Neuronal stem cell (in vitro differentiated cells): Measurements from ENCODE around the gene ANXA7.

Experiments
- DNase-seq: peaks from one replicate; pipeline ENCODE4 v3.0.0-alpha.2; 2013; ENCODE audit warnings: low spot score
- H2AFZ ChIP-seq: one replicate; pipeline ENCODE4 v1.6.1; 2013; ENCODE audit warnings: mild to moderate bottlenecking, low read length, inconsistent platforms
- H2AK5ac ChIP-seq: 2 replicates; pipeline ENCODE4 v1.6.1; 2013; ENCODE audit warnings: low read depth, mild to moderate bottlenecking, inconsistent platforms, low read length, moderate library complexity, mixed read lengths
- H2BK120ac ChIP-seq: 2 replicates; pipeline ENCODE4 v1.6.1; 2013; ENCODE audit warnings: low read depth, mild to moderate bottlenecking, inconsistent platforms, low read length, moderate library complexity, mixed read lengths
- H2BK12ac ChIP-seq: one replicate; pipeline ENCODE4 v1.6.1; 2013; ENCODE audit warnings: low read length, inconsistent platforms
- H2BK15ac ChIP-seq: 2 replicates; pipeline ENCODE4 v1.6.1; 2013; ENCODE audit warnings: mild to moderate bottlenecking, low read length, inconsistent platforms, mixed read lengths
- H2BK5ac ChIP-seq: one replicate; pipeline ENCODE4 v1.6.1; 2013; ENCODE audit warnings: inconsistent platforms, mild to moderate bottlenecking, low read length, moderate library complexity
- H3K14ac ChIP-seq: one replicate; pipeline ENCODE4 v1.6.1; 2013; ENCODE audit warnings: low read length, inconsistent platforms
- H3K18ac ChIP-seq: 2 replicates; pipeline ENCODE4 v1.6.1; 2013; ENCODE audit warnings: low read length, inconsistent platforms
- H3K23ac ChIP-seq: 2 replicates; pipeline ENCODE4 v1.6.1; 2013; ENCODE audit warnings: low read depth, mild to moderate bottlenecking, mixed read lengths, low read length, inconsistent platforms; ENCODE audit not compliant: poor library complexity
- H3K27ac ChIP-seq: replicated peaks from 3 replicates; pipeline ENCODE4 v1.5.1; 2013; ENCODE audit warnings: low read length, inconsistent platforms
- H3K27me3 ChIP-seq, 3 experiments: 2 replicates each; pipeline ENCODE4 v1.6.1; 2013; ENCODE audit warnings: low read length in 3 of 3, mild to moderate bottlenecking in 2 of 3, inconsistent platforms in 1 of 3, low read depth in 1 of 3, mixed read lengths in 1 of 3, moderate library complexity in 1 of 3; ENCODE audit not compliant: control insufficient read depth in 3 of 3, insufficient read depth in 3 of 3
- H3K36me3 ChIP-seq, 2 donors: replicated peaks in 1 of 2; 2 replicates each; pipeline ENCODE4 v1.6.1; 2013; ENCODE audit warnings: low read length in 2 of 2; ENCODE audit not compliant: control insufficient read depth in 2 of 2, insufficient read depth in 2 of 2
- H3K4ac ChIP-seq: 2 replicates; pipeline ENCODE4 v1.6.1; 2013; ENCODE audit warnings: inconsistent platforms, mild to moderate bottlenecking, low read length, moderate library complexity
- H3K4me1 ChIP-seq, 2 donors: 1 replicate in 1 of 2; 2 replicates in 1 of 2; pipeline ENCODE4 v1.6.1; 2013; ENCODE audit warnings: low read length in 2 of 2, low read depth in 1 of 2; ENCODE audit not compliant: control insufficient read depth in 2 of 2, insufficient read depth in 1 of 2
- H3K4me2 ChIP-seq: one replicate; pipeline ENCODE4 v1.6.1; 2013; ENCODE audit warnings: mild to moderate bottlenecking, low read length, inconsistent platforms; ENCODE audit not compliant: insufficient read depth, poor library complexity, severe bottlenecking
- H3K4me3 ChIP-seq, 2 donors: 2 replicates each; pipeline ENCODE4 v1.5.1; 2013; ENCODE audit warnings: low read length in 2 of 2, mild to moderate bottlenecking in 2 of 2, inconsistent platforms in 1 of 2, moderate library complexity in 1 of 2
- H3K79me1 ChIP-seq: one replicate; pipeline ENCODE4 v1.6.1; 2013; ENCODE audit warnings: low read depth, mild to moderate bottlenecking, inconsistent platforms, low read length, moderate library complexity
- H3K9ac ChIP-seq: one replicate; pipeline ENCODE4 v1.6.1; 2013; ENCODE audit warnings: mild to moderate bottlenecking, low read depth, low read length, inconsistent platforms; ENCODE audit not compliant: poor library complexity
- H3K9me3 ChIP-seq, 2 donors: replicated peaks in 1 of 2; 2 replicates each; pipeline versions ENCODE3 to v1.6.1; 2013; ENCODE audit warnings: low read length in 2 of 2, mild to moderate bottlenecking in 2 of 2, inconsistent platforms in 1 of 2, low read depth in 1 of 2, mixed read lengths in 1 of 2, moderate library complexity in 1 of 2; ENCODE audit not compliant: control insufficient read depth in 2 of 2, insufficient read depth in 1 of 2
- H4K8ac ChIP-seq: one replicate; pipeline ENCODE4 v1.6.1; 2013; ENCODE audit warnings: low read depth, mild to moderate bottlenecking, inconsistent platforms, low read length, moderate library complexity
- H4K91ac ChIP-seq: one replicate; pipeline ENCODE4 v1.6.1; 2013; ENCODE audit warnings: low read length, low read depth, mild to moderate bottlenecking, inconsistent platforms; ENCODE audit not compliant: poor library complexity
- WGBS, 2 donors: extraction: QIAGEN DNeasy Blood & Tissue Kit; methylation state at CpG; one replicate each; pipeline ENCODE4 v1.1.7; 2013; ENCODE audit warnings: missing lambda C conversion rate in 2 of 2, mixed read lengths in 1 of 2; ENCODE audit not compliant: insufficient read length in 2 of 2, insufficient replicate concordance in 1 of 2; ENCODE audit errors: extremely low coverage in 2 of 2; 5-methylcytosine and 5-hydroxymethylcytosine counted together

The ANXA7 gene

DNA sequence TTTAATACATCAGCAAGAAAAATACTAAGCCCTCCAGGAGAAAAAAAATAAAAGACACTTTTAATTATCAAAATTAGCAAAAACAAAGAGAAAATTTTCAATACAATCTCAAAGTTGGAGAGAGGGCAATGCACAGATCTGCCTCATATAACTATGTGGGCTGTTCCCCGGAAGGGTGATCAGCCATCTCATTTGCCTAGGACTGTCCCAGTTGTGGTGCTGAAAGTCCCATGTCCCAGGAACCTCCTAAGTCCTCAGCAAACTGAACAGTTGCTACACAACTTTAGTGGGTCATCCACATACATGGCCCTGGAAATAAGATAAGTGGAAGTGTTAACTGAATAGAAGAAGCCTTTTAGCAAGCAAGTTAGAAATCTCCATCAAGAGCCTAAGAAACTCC lies 69.6 kb downstream of the ANXA7 start:
- DNase-seq, result no peak
- Histone ChIP-seq H2BK12ac (no peak overlapping the region), H3K9ac (no peak overlapping the region), H2BK15ac (no peak overlapping the region), H3K4me1 (no peaks in the 10 kb centered on the region), H3K36me3 (no peaks in the 10 kb centered on the region), H3K4ac (no peak overlapping the region), H2AFZ (no peak overlapping the region), H3K18ac (no peak overlapping the region), H4K91ac (no peak overlapping the region), H3K27me3 (no peaks in the 10 kb centered on the region), H2AK5ac (no peak overlapping the region), H3K9me3 (no peaks in the 10 kb centered on the region), H3K79me1 (no peaks in the 10 kb centered on the region), H3K14ac (no peak overlapping the region), H3K4me2 (no peak overlapping the region), H4K8ac (no peak overlapping the region), H2BK120ac (no peak overlapping the region), H2BK5ac (no peak overlapping the region), H3K23ac (no peak overlapping the region), H3K27ac (no peak overlapping the region), H3K4me3 (no peak overlapping the region)
- WGBS, 2 donors, result no CpG with 5 or more reads among the region's 1 CpG

DNA sequence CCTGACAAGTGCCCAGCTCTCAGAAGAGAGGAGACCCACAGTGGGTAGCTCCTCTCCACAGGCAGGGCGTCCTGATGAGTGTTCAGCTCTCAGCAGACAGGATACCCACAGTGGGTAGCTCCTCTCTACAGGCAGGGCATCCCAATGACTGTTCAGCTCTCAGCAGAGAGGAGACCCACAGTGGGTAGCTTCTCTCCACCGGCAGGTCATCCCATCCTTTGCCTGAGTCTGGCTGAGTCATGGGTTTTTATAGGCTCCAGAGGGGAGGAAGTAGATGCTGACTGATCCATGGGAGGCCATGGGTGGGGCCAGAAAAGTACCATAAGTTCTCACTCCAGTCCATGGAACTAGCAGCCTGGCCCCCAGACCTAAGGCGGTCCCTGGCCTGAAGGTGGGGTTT lies 73.7 kb downstream of the ANXA7 start:
- H3K9me3 ChIP-seq, result no peaks in the 10 kb centered on the region
- no peak overlapping the region for H2AK5ac ChIP-seq
- no peaks in the 10 kb centered on the region for H3K4me1 ChIP-seq
- no peak overlapping the region for H3K9ac ChIP-seq
- H4K8ac ChIP-seq, result no peak overlapping the region
- H3K4ac ChIP-seq, result peak overlapping the region; percentile 37
- H3K4me3 ChIP-seq, result no peak overlapping the region
- no peaks in the 10 kb centered on the region for H3K27me3 ChIP-seq
- no peak overlapping the region for H4K91ac ChIP-seq
- H3K27ac ChIP-seq, result no peak overlapping the region
- no peak overlapping the region for H3K23ac ChIP-seq
- peak overlapping the region; percentile 61 for H2BK120ac ChIP-seq
- no peak overlapping the region for H3K18ac ChIP-seq
- H3K36me3 ChIP-seq, result no peaks in the 10 kb centered on the region
- H3K79me1 ChIP-seq, result no peaks in the 10 kb centered on the region
- H2AFZ ChIP-seq, result no peak overlapping the region
- H3K14ac ChIP-seq, result no peak overlapping the region
- no peak for DNase-seq
- no peak overlapping the region for H3K4me2 ChIP-seq
- no CpG with 5 or more reads among the region's 3 CpGs for WGBS, 2 donors
- H2BK15ac ChIP-seq, result no peak overlapping the region
- H2BK12ac ChIP-seq, result no peak overlapping the region
- H2BK5ac ChIP-seq, result no peak overlapping the region

DNA sequence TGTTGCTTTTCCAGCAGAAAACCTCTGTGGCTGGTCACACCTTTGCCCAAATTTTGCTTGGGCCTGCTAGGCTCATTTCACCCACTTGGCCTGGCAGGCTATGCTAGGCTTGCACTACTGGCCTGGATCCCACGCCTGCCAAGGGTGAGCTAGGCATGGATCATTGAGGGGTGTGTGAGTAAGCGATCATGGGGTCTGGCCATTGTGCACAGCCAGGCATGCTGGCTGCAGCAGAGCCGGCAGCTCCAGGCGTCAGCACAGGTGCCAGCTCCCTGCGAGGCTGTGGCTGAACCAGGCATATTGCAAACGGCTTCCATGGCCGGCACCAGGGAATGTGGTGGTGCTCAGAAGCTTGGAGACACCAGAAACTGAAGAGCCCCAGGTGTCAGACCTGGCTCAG lies 74.4 kb downstream of the ANXA7 start:
- no peak overlapping the region for H2BK15ac ChIP-seq
- H3K14ac ChIP-seq, result no peak overlapping the region
- H3K27me3 ChIP-seq, result no peaks in the 10 kb centered on the region
- no peaks in the 10 kb centered on the region for H3K36me3 ChIP-seq
- H2BK5ac ChIP-seq, result no peak overlapping the region
- H3K9me3 ChIP-seq, result no peaks in the 10 kb centered on the region
- H2AFZ ChIP-seq, result no peak overlapping the region
- peak overlapping the region; percentile 43 for H4K91ac ChIP-seq
- WGBS, 2 donors, result no CpG with 5 or more reads among the region's 7 CpGs
- no peaks in the 10 kb centered on the region for H3K4me1 ChIP-seq
- DNase-seq, result no peak
- peak overlapping the region; percentile 58 for H2BK12ac ChIP-seq
- no peaks in the 10 kb centered on the region for H3K79me1 ChIP-seq
- H2AK5ac ChIP-seq, result no peak overlapping the region
- H4K8ac ChIP-seq, result no peak overlapping the region
- H3K27ac ChIP-seq, result no peak overlapping the region
- no peak overlapping the region for H3K4ac ChIP-seq
- H3K23ac ChIP-seq, result no peak overlapping the region
- H3K9ac ChIP-seq, result peak overlapping the region; percentile 60
- H3K4me2 ChIP-seq, result no peak overlapping the region
- peak overlapping the region in 1 of 2 donors; percentile 47 for H3K4me3 ChIP-seq
- H3K18ac ChIP-seq, result no peak overlapping the region
- no peak overlapping the region for H2BK120ac ChIP-seq

DNA sequence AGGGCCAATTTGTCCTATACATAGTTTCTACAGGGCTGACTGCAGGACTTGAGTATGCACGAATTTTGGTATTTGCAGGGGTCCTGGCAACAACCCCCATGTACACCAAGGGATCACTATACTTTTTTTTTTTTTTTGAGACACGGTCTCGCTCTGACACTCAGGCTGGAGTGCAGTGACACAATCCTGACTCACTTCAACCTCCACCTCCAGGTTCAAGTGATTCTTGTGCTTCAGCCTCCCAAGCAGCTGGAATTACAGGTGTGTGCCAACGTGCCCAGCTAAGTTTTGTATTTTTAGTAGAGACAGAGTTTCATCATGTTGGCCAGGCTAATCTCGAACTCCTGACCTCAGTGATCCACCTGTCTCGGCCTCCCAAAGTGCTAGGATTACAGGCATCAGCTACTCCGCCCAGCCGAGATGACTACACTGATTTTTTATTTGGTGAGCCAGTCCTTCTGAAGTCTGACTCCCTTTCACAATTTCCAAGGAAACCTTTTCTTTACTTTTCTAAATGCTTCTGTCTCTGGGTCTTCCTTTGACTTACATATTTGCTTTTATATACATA lies 75.0 kb downstream of the ANXA7 start:
- Histone ChIP-seq H2BK120ac (no peak overlapping the region), H2BK5ac (no peak overlapping the region), H3K4me2 (no peak overlapping the region), H3K4me3 (no peak overlapping the region), H3K14ac (no peak overlapping the region), H4K8ac (no peak overlapping the region), H3K4ac (no peak overlapping the region), H3K23ac (no peak overlapping the region), H3K4me1 (no peaks in the 10 kb centered on the region), H2AFZ (no peak overlapping the region), H3K27me3 (no peaks in the 10 kb centered on the region), H2BK12ac (no peak overlapping the region), H3K27ac (no peak overlapping the region), H3K18ac (no peak overlapping the region), H3K9ac (no peak overlapping the region), H4K91ac (no peak overlapping the region), H3K79me1 (no peaks in the 10 kb centered on the region), H2AK5ac (no peak overlapping the region), H2BK15ac (no peak overlapping the region), H3K9me3 (no peaks in the 10 kb centered on the region), H3K36me3 (no peaks in the 10 kb centered on the region)
- no peak for DNase-seq
- no CpG with 5 or more reads among the region's 8 CpGs for WGBS, 2 donors
